GM12878 (cell line): ENCODE data around the gene PDZRN3. TPM values are rescaled to one million over a fixed set of nuclear protein-coding genes. Genes with fewer than 3 reads are reported as not detected.

Experiments
- ATAC-seq: fragments of 200-7000 bp; cut with Tn5 transposase; 3 replicates; pipeline ENCODE4 v1.9.1; 2020; ENCODE audit warnings: mild to moderate bottlenecking, moderate library complexity
- BruUV-seq: library from RNA; stranded (reverse); fragments of 400-500 nt; replicated peaks from 2 replicates; lab custom pipeline; 2021; lab: Mats Ljungman, UMichigan
- CTCF ChIA-PET: fragments of 300-600 bp; sonication (Branson Sonifier 250); formaldehyde crosslinking; extraction: SDS; loops from one replicate; lab custom pipeline; 2021; ENCODE audit warnings: inconsistent platforms; lab: Yijun Ruan, JAX
- POLR2A ChIA-PET: fragments of 350-600 bp; formaldehyde crosslinking; extraction: SDS; loops from one replicate; lab custom pipeline; 2021; ENCODE audit warnings: inconsistent platforms; lab: Charles Lee
- RAD21 ChIA-PET: fragments of 300-600 bp; sonication (Branson Sonifier 250); formaldehyde crosslinking; loops from one replicate; lab custom pipeline; 2023; ENCODE audit warnings: antibody characterized with exemption; ENCODE audit not compliant: unreplicated experiment; lab: Charles Lee
- SMC1A ChIA-PET: fragments of 300-600 bp; sonication (Branson Sonifier 250); formaldehyde crosslinking; loops from one replicate; lab custom pipeline; 2023; ENCODE audit not compliant: unreplicated experiment, uncharacterized antibody; lab: Charles Lee
- DNase-seq: peaks from one replicate; pipeline ENCODE4 v3.0.0-alpha.2; 2011; ENCODE audit warnings: low read depth, low spot score
- FAIRE-seq: peaks from 3 replicates; lab custom pipeline; 2011; peaks lifted over from hg19 to GRCh38; lab: Jason Lieb, UNC
- H2AFZ ChIP-seq: 2 replicates; pipeline ENCODE4 v1.6.0; 2011; ENCODE audit warnings: low read depth, low read length, control low read depth; ENCODE audit not compliant: control insufficient read depth
- H3K27ac ChIP-seq: 2 replicates; pipeline ENCODE4 v1.5.1; 2011; ENCODE audit warnings: control low read depth; ENCODE audit not compliant: control insufficient read depth, insufficient read depth
- H3K27me3 ChIP-seq, 2 experiments: replicated peaks in 1 of 2; 2 replicates each; pipeline versions ENCODE4 v1.6.0 to v1.6.1; 2011; ENCODE audit warnings: low read length in 1 of 2; ENCODE audit not compliant: control insufficient read depth in 2 of 2, insufficient read depth in 2 of 2
- H3K36me3 ChIP-seq, 2 experiments: 2 replicates each; pipeline ENCODE4 v1.5.1; 2011; ENCODE audit warnings: low read length in 1 of 2; ENCODE audit not compliant: control insufficient read depth in 2 of 2, insufficient read depth in 2 of 2
- H3K4me1 ChIP-seq: 2 replicates; pipeline ENCODE4 v1.6.1; 2011; ENCODE audit warnings: mild to moderate bottlenecking, low read length, moderate library complexity, mixed read lengths; ENCODE audit not compliant: control insufficient read depth, insufficient read depth
- H3K4me2 ChIP-seq: 2 replicates; pipeline ENCODE4 v1.6.0; 2011; ENCODE audit warnings: control low read depth; ENCODE audit not compliant: control insufficient read depth, insufficient read depth
- H3K4me3 ChIP-seq: fragments of 200-600 bp; sonication (generic); 2 replicates; pipeline ENCODE4 v1.5.1; 2016
- H3K79me2 ChIP-seq: 2 replicates; pipeline ENCODE4 v1.6.0; 2011; ENCODE audit warnings: low read length; ENCODE audit not compliant: control insufficient read depth, insufficient read depth
- H3K9ac ChIP-seq: 2 replicates; pipeline ENCODE4 v1.8.0; 2011; ENCODE audit warnings: low read length, control low read depth, mixed read lengths; ENCODE audit not compliant: control insufficient read depth, insufficient read depth
- H3K9me3 ChIP-seq: replicated peaks from 3 replicates; pipeline ENCODE4 v1.5.1; 2011; ENCODE audit warnings: mild to moderate bottlenecking, low read length; ENCODE audit not compliant: control insufficient read depth, insufficient read depth
- H4K20me1 ChIP-seq: 2 replicates; pipeline ENCODE4 v1.6.0; 2011; ENCODE audit not compliant: control insufficient read depth, insufficient read depth
- EED ChIP-seq: sonication (generic); IDR thresholded peaks from 2 replicates; pipeline ENCODE4 v1.6.1; 2016; ENCODE audit warnings: antibody characterized with exemption, low read depth
- FOXK2 ChIP-seq: fragments of 450-650 bp; IDR thresholded peaks from 2 replicates; pipeline ENCODE4 v1.6.1; 2017; ENCODE audit warnings: mild to moderate bottlenecking, moderate library complexity
- GATAD2B ChIP-seq: fragments of 450-650 bp; conservative IDR thresholded peaks from 2 replicates; pipeline ENCODE4 v1.6.1; 2017; ENCODE audit warnings: low read depth, mild to moderate bottlenecking, moderate library complexity
- MYC ChIP-seq: IDR thresholded peaks from 2 replicates; pipeline ENCODE4 v1.6.1; 2011; ENCODE audit warnings: mild to moderate bottlenecking, low read length, moderate library complexity, inconsistent platforms; ENCODE audit not compliant: insufficient read depth, insufficient replicate concordance, insufficient read length, severe bottlenecking
- NR2C1 ChIP-seq: fragments of 450-650 bp; IDR thresholded peaks from 2 replicates; pipeline ENCODE4 v1.6.1; 2017; ENCODE audit warnings: antibody characterized with exemption, mild to moderate bottlenecking, moderate library complexity
- NR2F1 ChIP-seq: fragments of 450-650 bp; conservative IDR thresholded peaks from 2 replicates; pipeline ENCODE4 v1.6.1; 2017; ENCODE audit warnings: mild to moderate bottlenecking
- RAD21 ChIP-seq: IDR thresholded peaks from 2 replicates; pipeline ENCODE4 v1.6.1; 2011; ENCODE audit warnings: mild to moderate bottlenecking, low read depth, low read length, moderate library complexity; ENCODE audit not compliant: insufficient read depth
- RBBP5 ChIP-seq: fragments of 200-600 bp; sonication (generic); conservative IDR thresholded peaks from 2 replicates; pipeline ENCODE4 v1.6.1; 2016
- SMARCA5 ChIP-seq: fragments of 450-650 bp; IDR thresholded peaks from 2 replicates; pipeline ENCODE4 v1.6.1; 2017; ENCODE audit warnings: mild to moderate bottlenecking
- ZNF384 ChIP-seq: IDR thresholded peaks from 2 replicates; pipeline ENCODE4 v1.6.1; 2012; ENCODE audit warnings: low read depth, mild to moderate bottlenecking, low read length, improper control_type of control experiment, borderline replicate concordance
- WGBS: methylation state at CpG from one replicate; pipeline ENCODE4 v1.1.6; 2016; ENCODE audit warnings: low lambda C conversion rate; ENCODE audit not compliant: insufficient replicate concordance, insufficient coverage; ENCODE audit errors: missing lambda C conversion rate; 5-methylcytosine and 5-hydroxymethylcytosine counted together
- in situ Hi-C: fragments of 300-500 bp; cut with MboI; formaldehyde crosslinking; loops from 9 replicates; pipeline ENCODE4 v1.14.3; 2018; ENCODE audit warnings: mixed read lengths
- intact Hi-C: fragments of 100-400 bp; cut with micrococcal nuclease; formaldehyde crosslinking; loops from one replicate; pipeline ENCODE4 v1.14.2; 2022; ENCODE audit not compliant: unreplicated experiment
- polyA plus RNA-seq, 11 experiments: library from polyadenylated mRNA; depleted of rRNA in 4 of 11; unstranded in 6 of 11; stranded (reverse) in 5 of 11; fragments of >200 nt; fragmentation: Nextera tagmentation in 4 of 11; fragmentation: Illumina TruSeq in 1 of 11; extraction: Ambion mirVana in 4 of 11; extraction: Trizol in 1 of 11; gene quantifications; 1 replicate in 1 of 11; 2 replicates in 10 of 11; pipeline versions ENCODE4 v1.2.1 to v1.2.3, GENCODE V29; 2011 to 2016; ENCODE audit warnings: inconsistent platforms in 2 of 11, missing spikeins in 2 of 11, low read depth in 1 of 11
- total RNA-seq, 4 experiments: library from RNA; depleted of rRNA in 3 of 4; stranded (reverse); fragments of >200 nt in 3 of 4; fragmentation: Illumina TruSeq in 1 of 4; extraction: Trizol in 1 of 4; gene quantifications; 2 replicates each; pipeline versions ENCODE4 v1.2.1 to v1.2.3, GENCODE V29; 2013 to 2021
- TF ChIP-seq, protein P1 (sequence below): IDR thresholded peaks from 2 replicates; pipeline ENCODE4 v1.6.1; 2011; ENCODE audit warnings: mild to moderate bottlenecking, low read depth, low read length, moderate library complexity; ENCODE audit not compliant: insufficient replicate concordance
- TF ChIP-seq, protein P2 (sequence below), 3 experiments: IDR thresholded peaks in 2 of 3; conservative IDR thresholded peaks in 1 of 3; 2 replicates each; pipeline ENCODE4 v1.5.1; 2011; ENCODE audit warnings: low read depth in 3 of 3, low read length in 3 of 3, mild to moderate bottlenecking in 3 of 3, control low read depth in 2 of 3, moderate library complexity in 2 of 3, inconsistent platforms in 1 of 3, mixed read lengths in 1 of 3; ENCODE audit not compliant: control insufficient read depth in 2 of 3, insufficient read depth in 1 of 3; ENCODE audit errors: extremely low read depth in 1 of 3
- TF ChIP-seq, protein P3 (sequence below): fragments of 450-650 bp; IDR thresholded peaks from 2 replicates; pipeline ENCODE4 v1.6.1; 2017; ENCODE audit warnings: borderline replicate concordance

The PDZRN3 gene
- total and polyA plus RNA-seq, 10 of the 15 experiments (the other 5 are each of a cell fraction or from before 2014, with no cell fraction given) = 0.07 to 0.37 (median 0.12) TPM; not detected in 6

DNA sequence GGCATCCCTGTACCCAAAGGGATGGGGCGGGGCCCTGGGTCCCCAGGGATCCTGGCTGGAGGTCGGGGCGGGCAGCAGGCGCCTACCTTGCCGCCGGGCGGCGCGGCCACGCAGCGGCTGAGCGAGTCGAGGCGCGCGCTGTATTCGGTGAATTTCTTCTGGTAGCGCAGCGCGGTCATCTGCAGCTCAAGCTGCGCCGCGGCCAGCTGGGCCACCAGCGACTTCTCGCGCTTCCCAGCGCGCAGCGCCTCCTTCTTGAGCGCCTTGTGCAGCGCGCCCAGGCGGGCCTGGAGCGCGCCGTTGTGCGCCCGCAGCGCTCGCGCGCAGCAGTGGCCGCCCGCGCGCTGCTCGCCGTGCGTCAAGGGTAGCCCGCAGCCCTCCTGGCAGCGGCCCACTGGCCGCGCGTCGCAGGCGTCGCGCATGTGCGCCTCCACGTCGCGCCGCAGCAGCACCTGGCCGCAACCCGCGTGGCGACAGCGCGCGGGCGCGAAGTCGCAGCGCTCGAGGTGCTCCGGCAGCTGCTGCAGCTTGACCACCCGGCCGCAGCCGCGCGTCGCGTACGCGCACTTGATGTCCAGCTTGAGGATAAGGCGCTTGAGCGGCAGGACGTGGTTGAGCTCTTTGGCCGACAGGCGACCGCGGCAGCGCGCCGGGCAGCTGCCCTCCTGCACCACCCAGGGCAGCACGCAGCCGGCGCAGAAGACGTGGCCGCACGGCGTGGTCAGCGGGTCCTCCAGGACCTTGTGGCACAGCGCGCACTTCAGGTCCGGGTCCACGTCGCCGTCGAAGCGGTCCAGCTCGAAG, 522 bp downstream of the PDZRN3 start:
- BruUV-seq = no TSS peak
- Histone ChIP-seq H4K20me1 (no peaks in the 10 kb centered on the region), H3K4me1 (no peaks in the 10 kb centered on the region), H3K9ac (no peak overlapping the region), H3K27me3 (peaks cover 0 to 5% of the 10 kb centered on the region in 2 experiments; a peak in 1 of 4 replicates), H3K9me3 (no peaks in the 10 kb centered on the region; the same call in 2 of the 3 replicates), H3K27ac (no peak overlapping the region), H3K4me3 (no peak overlapping the region), H3K4me2 (no peak overlapping the region), H2AFZ (no peak overlapping the region), H3K79me2 (no peaks in the 10 kb centered on the region), H3K36me3 (no peaks in the 10 kb centered on the region)
- intact Hi-C loops (no loop called here), in situ Hi-C loops (no loop called here)
- SMC1A ChIA-PET = no interaction called here
- ATAC-seq (no peak), FAIRE-seq (no peak), DNase-seq (no peak)
- TF ChIP-seq EED (no peak), NR2C1 (no peak), RBBP5 (no peak), FOXK2 (no peak), RAD21 (no peak), ZNF384 (no peak), MYC (no peak), NR2F1 (no peak), SMARCA5 (no peak), GATAD2B (no peak)
- TF ChIP-seq, protein P1, sequence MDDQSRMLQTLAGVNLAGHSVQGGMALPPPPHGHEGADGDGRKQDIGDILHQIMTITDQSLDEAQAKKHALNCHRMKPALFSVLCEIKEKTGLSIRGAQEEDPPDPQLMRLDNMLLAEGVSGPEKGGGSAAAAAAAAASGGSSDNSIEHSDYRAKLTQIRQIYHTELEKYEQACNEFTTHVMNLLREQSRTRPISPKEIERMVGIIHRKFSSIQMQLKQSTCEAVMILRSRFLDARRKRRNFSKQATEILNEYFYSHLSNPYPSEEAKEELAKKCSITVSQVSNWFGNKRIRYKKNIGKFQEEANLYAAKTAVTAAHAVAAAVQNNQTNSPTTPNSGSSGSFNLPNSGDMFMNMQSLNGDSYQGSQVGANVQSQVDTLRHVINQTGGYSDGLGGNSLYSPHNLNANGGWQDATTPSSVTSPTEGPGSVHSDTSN = no peak
- TF ChIP-seq, protein P2, sequence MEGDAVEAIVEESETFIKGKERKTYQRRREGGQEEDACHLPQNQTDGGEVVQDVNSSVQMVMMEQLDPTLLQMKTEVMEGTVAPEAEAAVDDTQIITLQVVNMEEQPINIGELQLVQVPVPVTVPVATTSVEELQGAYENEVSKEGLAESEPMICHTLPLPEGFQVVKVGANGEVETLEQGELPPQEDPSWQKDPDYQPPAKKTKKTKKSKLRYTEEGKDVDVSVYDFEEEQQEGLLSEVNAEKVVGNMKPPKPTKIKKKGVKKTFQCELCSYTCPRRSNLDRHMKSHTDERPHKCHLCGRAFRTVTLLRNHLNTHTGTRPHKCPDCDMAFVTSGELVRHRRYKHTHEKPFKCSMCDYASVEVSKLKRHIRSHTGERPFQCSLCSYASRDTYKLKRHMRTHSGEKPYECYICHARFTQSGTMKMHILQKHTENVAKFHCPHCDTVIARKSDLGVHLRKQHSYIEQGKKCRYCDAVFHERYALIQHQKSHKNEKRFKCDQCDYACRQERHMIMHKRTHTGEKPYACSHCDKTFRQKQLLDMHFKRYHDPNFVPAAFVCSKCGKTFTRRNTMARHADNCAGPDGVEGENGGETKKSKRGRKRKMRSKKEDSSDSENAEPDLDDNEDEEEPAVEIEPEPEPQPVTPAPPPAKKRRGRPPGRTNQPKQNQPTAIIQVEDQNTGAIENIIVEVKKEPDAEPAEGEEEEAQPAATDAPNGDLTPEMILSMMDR (IDR thresholded peaks at IDR 0.05 in 2 of 3, conservative IDR thresholded peaks at IDR 0.05 in 1 of 3; ENCODE audit: control insufficient read depth in 2 of 3, extremely low read depth in 1 of 3, insufficient read depth in 1 of 3, low read depth in 3 of 3, low read length in 3 of 3) = no peak
- TF ChIP-seq, protein P3, sequence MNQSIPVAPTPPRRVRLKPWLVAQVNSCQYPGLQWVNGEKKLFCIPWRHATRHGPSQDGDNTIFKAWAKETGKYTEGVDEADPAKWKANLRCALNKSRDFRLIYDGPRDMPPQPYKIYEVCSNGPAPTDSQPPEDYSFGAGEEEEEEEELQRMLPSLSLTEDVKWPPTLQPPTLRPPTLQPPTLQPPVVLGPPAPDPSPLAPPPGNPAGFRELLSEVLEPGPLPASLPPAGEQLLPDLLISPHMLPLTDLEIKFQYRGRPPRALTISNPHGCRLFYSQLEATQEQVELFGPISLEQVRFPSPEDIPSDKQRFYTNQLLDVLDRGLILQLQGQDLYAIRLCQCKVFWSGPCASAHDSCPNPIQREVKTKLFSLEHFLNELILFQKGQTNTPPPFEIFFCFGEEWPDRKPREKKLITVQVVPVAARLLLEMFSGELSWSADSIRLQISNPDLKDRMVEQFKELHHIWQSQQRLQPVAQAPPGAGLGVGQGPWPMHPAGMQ = no peak
- RAD21 ChIA-PET = no interaction called here
- CTCF ChIA-PET = no interaction called here
- 88% methylated on average over 89 of the region's 112 CpGs for WGBS
- POLR2A ChIA-PET = no interaction called here
